ENCODE results near the gene GUK1. TPM values are rescaled to one million over a fixed set of nuclear protein-coding genes. Genes with fewer than 3 reads are reported as not detected.
"Not testable (repeated sequence)": the region's sequence is repeated elsewhere in the genome, so short reads cannot be mapped to it uniquely, and the experiment has no call there.

The GUK1 gene
- total RNA-seq, 1 experiment from 2014 or later: 294 TPM

GRCh38 chr1:228104526-228105269 is 35.4 kb upstream of the GUK1 start:
- no peak for DNase-seq (ENCODE audit: low read depth)

- DNase-seq (ENCODE audit: low read depth): no peak
Observed at GRCh38 chr1:228105270-228105995, 34.6 kb upstream of the GUK1 start.

- no peak for DNase-seq (ENCODE audit: low read depth)
Observed at GRCh38 chr1:228105996-228106799, 33.9 kb upstream of the GUK1 start.

GRCh38 chr1:228106800-228107054 is 33.4 kb upstream of the GUK1 start:
- DNase-seq (ENCODE audit: low read depth): no peak

GRCh38 chr1:228107636-228108035 is 32.4 kb upstream of the GUK1 start:
- DNase-seq (ENCODE audit: low read depth): no peak

- no peak for DNase-seq (ENCODE audit: low read depth)
Observed at GRCh38 chr1:228108055-228108690, 31.9 kb upstream of the GUK1 start.

GRCh38 chr1:228108742-228109072 is 31.4 kb upstream of the GUK1 start:
- no peak for DNase-seq (ENCODE audit: low read depth)

GRCh38 chr1:228109073-228109961 is 30.8 kb upstream of the GUK1 start, which contains the start of gene MRPL55:
MRPL55 (minus strand) TSS chr1:228109299; CDS start chr1:228108260, 1,039 bp downstream.
- DNase-seq (ENCODE audit: low read depth): peak; percentile 92

- DNase-seq (ENCODE audit: low read depth): peak; percentile 29
Observed at GRCh38 chr1:228109962-228110488, 30.1 kb upstream of the GUK1 start.

GRCh38 chr1:228110556-228110955 is 29.5 kb upstream of the GUK1 start:
- no peak for DNase-seq (ENCODE audit: low read depth)

GRCh38 chr1:228111315-228111714 is 28.8 kb upstream of the GUK1 start:
- DNase-seq (ENCODE audit: low read depth): not testable (repeated sequence)

GRCh38 chr1:228112167-228112566 is 27.9 kb upstream of the GUK1 start:
- DNase-seq (ENCODE audit: low read depth): no peak

- no peak for DNase-seq (ENCODE audit: low read depth)
Observed at GRCh38 chr1:228112617-228113016, 27.5 kb upstream of the GUK1 start.

- DNase-seq (ENCODE audit: low read depth): no peak
Observed at GRCh38 chr1:228114827-228115226, 25.3 kb upstream of the GUK1 start.

GRCh38 chr1:228117335-228117734 is 22.7 kb upstream of the GUK1 start:
- no peak for DNase-seq (ENCODE audit: low read depth)

- no peak for DNase-seq (ENCODE audit: low read depth)
Observed at GRCh38 chr1:228118040-228118439, 22.0 kb upstream of the GUK1 start.

- DNase-seq (ENCODE audit: low read depth): no peak
Observed at GRCh38 chr1:228120351-228120750, 19.7 kb upstream of the GUK1 start.

GRCh38 chr1:228120857-228121489 is 19.1 kb upstream of the GUK1 start:
- DNase-seq (ENCODE audit: low read depth): no peak

- DNase-seq (ENCODE audit: low read depth): no peak
Observed at GRCh38 chr1:228122921-228123441, 17.1 kb upstream of the GUK1 start.

- no peak for DNase-seq (ENCODE audit: low read depth)
Observed at GRCh38 chr1:228123505-228123904, 16.6 kb upstream of the GUK1 start.

Data from RPMI7951 (cell line).